ENCODE data around the gene SLC45A2. TPM values are rescaled to one million over a fixed set of nuclear protein-coding genes. Genes with fewer than 3 reads are reported as not detected.

The SLC45A2 gene
- total RNA-seq, 2 experiments from 2014 or later = not detected

GRCh38 chr5:33938881-33939280 lies 45.6 kb downstream of the SLC45A2 start:
- no peaks in the 10 kb centered on the region for H3K9me3 Mint-ChIP-seq
- TF ChIP-seq CTCF (IDR thresholded peaks at IDR 0.05) = no peak
- no peak for DNase-seq
- H3K4me1 ChIP-seq (ENCODE audit: insufficient read depth, low read length) = peaks cover 7% of the 10 kb centered on the region
- H3K27me3 ChIP-seq (ENCODE audit: control insufficient read depth in 1 of 2, insufficient read depth in 2 of 2, low read length in 2 of 2) = peaks cover 40 to 64% of the 10 kb centered on the region in 2 experiments
- ChIA-PET CTCF (no interaction called here), POLR2A (no interaction called here)
- no peaks in the 10 kb centered on the region for H3K4me1 Mint-ChIP-seq (ENCODE audit: low read depth)
- no peaks in the 10 kb centered on the region for H3K36me3 Mint-ChIP-seq (ENCODE audit: low read depth)
- intact Hi-C loops (cut with DNase I, micrococcal nuclease) = loop anchor here in 1 of 2 experiments (10.0 kb wide), 1 partner anchor 354 kb away; no protein-coding TSS in a partner anchor
- H3K27me3 Mint-ChIP-seq = peaks cover 82% of the 10 kb centered on the region
- H3K27ac ChIP-seq (ENCODE audit: low read depth in 1 of 2, low read length in 2 of 2) = no peak overlapping the region
- peaks cover 0 to 26% of the 10 kb centered on the region in 2 experiments for H3K9me3 ChIP-seq (ENCODE audit: control insufficient read depth in 1 of 2, insufficient read depth in 1 of 2, low read length in 2 of 2)
- H3K36me3 ChIP-seq (ENCODE audit: insufficient read depth, low read length) = no peaks in the 10 kb centered on the region
- H3K4me3 ChIP-seq (ENCODE audit: low read length) = no peak overlapping the region
- H3K27ac Mint-ChIP-seq = no peak overlapping the region
- no peak overlapping the region for H3K4me3 Mint-ChIP-seq
- ATAC-seq (ENCODE audit: poor library complexity) = no peak

GRCh38 chr5:33938507-33938796 lies 46.0 kb downstream of the SLC45A2 start:
- Histone ChIP-seq H3K9me3 (ENCODE audit: control insufficient read depth in 1 of 2, insufficient read depth in 1 of 2, low read length in 2 of 2) (peaks cover 0 to 26% of the 10 kb centered on the region in 2 experiments), H3K4me1 (ENCODE audit: insufficient read depth, low read length) (peaks cover 7% of the 10 kb centered on the region), H3K36me3 (ENCODE audit: insufficient read depth, low read length) (no peaks in the 10 kb centered on the region), H3K27me3 (ENCODE audit: control insufficient read depth in 1 of 2, insufficient read depth in 2 of 2, low read length in 2 of 2) (peaks cover 43 to 64% of the 10 kb centered on the region in 2 experiments), H3K27ac (ENCODE audit: low read depth in 1 of 2, low read length in 2 of 2) (no peak overlapping the region), H3K4me3 (ENCODE audit: low read length) (no peak overlapping the region)
- Mint-ChIP-seq H3K27me3 (peaks cover 84% of the 10 kb centered on the region), H3K27ac (no peak overlapping the region), H3K4me3 (no peak overlapping the region), H3K9me3 (no peaks in the 10 kb centered on the region), H3K36me3 (ENCODE audit: low read depth) (no peaks in the 10 kb centered on the region), H3K4me1 (ENCODE audit: low read depth) (no peaks in the 10 kb centered on the region)
- intact Hi-C loops (cut with DNase I, micrococcal nuclease) = loop anchor here in 1 of 2 experiments (10.0 kb wide), 1 partner anchor 354 kb away; no protein-coding TSS in a partner anchor
- ATAC-seq (ENCODE audit: poor library complexity) = no peak
- no peak for DNase-seq
- TF ChIP-seq CTCF (IDR thresholded peaks at IDR 0.05) = no peak
- ChIA-PET CTCF (no interaction called here), POLR2A (no interaction called here)

- DNase-seq (no peak), ATAC-seq (ENCODE audit: poor library complexity) (no peak)
- CTCF ChIA-PET = no interaction called here
- Mint-ChIP-seq H3K4me3 (no peak overlapping the region), H3K9me3 (no peaks in the 10 kb centered on the region), H3K36me3 (ENCODE audit: low read depth) (no peaks in the 10 kb centered on the region), H3K27ac (no peak overlapping the region), H3K27me3 (peaks cover 84% of the 10 kb centered on the region), H3K4me1 (ENCODE audit: low read depth) (no peaks in the 10 kb centered on the region)
- peaks cover 40 to 64% of the 10 kb centered on the region in 2 experiments for H3K27me3 ChIP-seq (ENCODE audit: control insufficient read depth in 1 of 2, insufficient read depth in 2 of 2, low read length in 2 of 2)
- H3K27ac ChIP-seq (ENCODE audit: low read depth in 1 of 2, low read length in 2 of 2) = no peak overlapping the region
- H3K9me3 ChIP-seq (ENCODE audit: control insufficient read depth in 1 of 2, insufficient read depth in 1 of 2, low read length in 2 of 2) = peaks cover 0 to 26% of the 10 kb centered on the region in 2 experiments
- peaks cover 7% of the 10 kb centered on the region for H3K4me1 ChIP-seq (ENCODE audit: insufficient read depth, low read length)
- no peaks in the 10 kb centered on the region for H3K36me3 ChIP-seq (ENCODE audit: insufficient read depth, low read length)
- no peak overlapping the region for H3K4me3 ChIP-seq (ENCODE audit: low read length)
- POLR2A ChIA-PET = no interaction called here
- intact Hi-C loops (cut with DNase I, micrococcal nuclease) = loop anchor here in 1 of 2 experiments (10.0 kb wide), 1 partner anchor 353 kb away; no protein-coding TSS in a partner anchor
- TF ChIP-seq CTCF (IDR thresholded peaks at IDR 0.05) = no peak
Measured at GRCh38 chr5:33937707-33938506, 46.6 kb downstream of the SLC45A2 start.
